Measurements from ENCODE around the gene RAP1A.

RAP1A gene

DNA sequence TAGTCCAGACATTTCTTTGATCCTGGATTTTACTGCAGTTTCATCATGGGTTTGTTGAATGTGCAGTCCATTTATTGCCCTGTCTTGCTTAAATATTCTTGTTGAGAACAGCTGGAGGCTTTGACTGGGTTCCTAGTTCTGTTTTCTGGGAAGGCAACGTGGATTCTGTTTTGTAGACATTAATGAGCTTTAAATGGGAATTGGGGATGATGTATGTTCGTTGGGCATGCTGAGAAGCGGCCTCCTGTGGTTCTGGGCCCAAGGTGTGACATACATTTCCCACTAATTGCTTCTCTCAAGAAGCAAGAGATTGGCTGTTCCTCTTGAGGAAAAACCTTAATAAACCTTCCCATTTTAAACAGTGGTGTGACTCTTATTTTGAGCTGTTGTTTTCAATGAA, 96.7 kb downstream of the RAP1A start:
- no peaks in the 10 kb centered on the region for H3K9me3 ChIP-seq (ENCODE audit: control insufficient read depth in 2 of 2, low read length in 2 of 2)
- no peak overlapping the region for H3K9ac ChIP-seq (ENCODE audit: low read length in 2 of 2)
- H3K36me3 ChIP-seq (ENCODE audit: control insufficient read depth in 2 of 2, insufficient read depth in 2 of 2, low read length in 2 of 2) = peaks cover 3 to 5% of the 10 kb centered on the region in 2 donors
- no peak overlapping the region for H3K27ac ChIP-seq (ENCODE audit: low read length)
- H3K4me1 ChIP-seq (ENCODE audit: control insufficient read depth, insufficient read depth, low read length) = peaks cover 16% of the 10 kb centered on the region
- H3K4me3 ChIP-seq (ENCODE audit: low read length in 2 of 2) = no peak overlapping the region
- H3K27me3 ChIP-seq (ENCODE audit: control insufficient read depth in 1 of 2, insufficient read depth in 2 of 2, low read length in 2 of 2) = no peaks in the 10 kb centered on the region

GRCh38 chr1:111717450-111717849, 97.9 kb downstream of the RAP1A start:
- no peak overlapping the region for H3K27ac ChIP-seq (ENCODE audit: low read length)
- no peaks in the 10 kb centered on the region for H3K27me3 ChIP-seq (ENCODE audit: control insufficient read depth in 1 of 2, insufficient read depth in 2 of 2, low read length in 2 of 2)
- H3K9ac ChIP-seq (ENCODE audit: low read length in 2 of 2) = no peak overlapping the region
- H3K4me1 ChIP-seq (ENCODE audit: control insufficient read depth, insufficient read depth, low read length) = peaks cover 24% of the 10 kb centered on the region
- H3K4me3 ChIP-seq (ENCODE audit: low read length in 2 of 2) = no peak overlapping the region
- H3K9me3 ChIP-seq (ENCODE audit: control insufficient read depth in 2 of 2, low read length in 2 of 2) = no peaks in the 10 kb centered on the region
- peaks cover 3 to 5% of the 10 kb centered on the region in 2 donors for H3K36me3 ChIP-seq (ENCODE audit: control insufficient read depth in 2 of 2, insufficient read depth in 2 of 2, low read length in 2 of 2)

DNA sequence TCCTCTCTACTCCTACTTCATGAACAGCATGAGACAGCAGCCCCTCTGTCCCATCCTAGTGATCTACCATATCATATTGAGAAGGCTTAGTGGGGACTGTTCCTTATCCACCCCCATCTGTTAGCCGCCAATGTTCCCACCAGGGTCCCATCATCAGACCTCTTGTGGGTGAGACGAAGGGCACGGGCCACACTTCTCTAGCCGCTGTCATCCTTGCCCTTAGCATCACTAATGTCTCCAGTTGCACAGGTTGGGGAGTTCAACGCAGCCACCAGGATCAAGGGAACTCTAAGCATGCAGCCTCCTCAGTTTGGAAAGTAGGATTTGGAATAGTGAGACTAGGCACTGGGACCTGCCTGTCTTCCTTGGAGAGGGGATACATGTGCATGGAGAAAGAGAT, 99.5 kb downstream of the RAP1A start:
- Histone ChIP-seq H3K36me3 (ENCODE audit: control insufficient read depth in 2 of 2, insufficient read depth in 2 of 2, low read length in 2 of 2) (peaks cover 3 to 5% of the 10 kb centered on the region in 2 donors), H3K4me3 (ENCODE audit: low read length in 2 of 2) (no peak overlapping the region), H3K27ac (ENCODE audit: low read length) (peak overlapping the region; percentile 31), H3K9ac (ENCODE audit: low read length in 2 of 2) (no peak overlapping the region), H3K9me3 (ENCODE audit: control insufficient read depth in 2 of 2, low read length in 2 of 2) (no peaks in the 10 kb centered on the region), H3K4me1 (ENCODE audit: control insufficient read depth, insufficient read depth, low read length) (peaks cover 24% of the 10 kb centered on the region), H3K27me3 (ENCODE audit: control insufficient read depth in 1 of 2, insufficient read depth in 2 of 2, low read length in 2 of 2) (no peaks in the 10 kb centered on the region)

GRCh38 chr1:111719674-111720132, 100.1 kb downstream of the RAP1A start:
- no peaks in the 10 kb centered on the region for H3K9me3 ChIP-seq (ENCODE audit: control insufficient read depth in 2 of 2, low read length in 2 of 2)
- H3K9ac ChIP-seq (ENCODE audit: low read length in 2 of 2) = no peak overlapping the region
- peaks cover 3 to 5% of the 10 kb centered on the region in 2 donors for H3K36me3 ChIP-seq (ENCODE audit: control insufficient read depth in 2 of 2, insufficient read depth in 2 of 2, low read length in 2 of 2)
- H3K4me3 ChIP-seq (ENCODE audit: low read length in 2 of 2) = no peak overlapping the region
- H3K27me3 ChIP-seq (ENCODE audit: control insufficient read depth in 1 of 2, insufficient read depth in 2 of 2, low read length in 2 of 2) = no peaks in the 10 kb centered on the region
- peaks cover 24% of the 10 kb centered on the region for H3K4me1 ChIP-seq (ENCODE audit: control insufficient read depth, insufficient read depth, low read length)
- peak overlapping the region; percentile 31 for H3K27ac ChIP-seq (ENCODE audit: low read length)

DNA sequence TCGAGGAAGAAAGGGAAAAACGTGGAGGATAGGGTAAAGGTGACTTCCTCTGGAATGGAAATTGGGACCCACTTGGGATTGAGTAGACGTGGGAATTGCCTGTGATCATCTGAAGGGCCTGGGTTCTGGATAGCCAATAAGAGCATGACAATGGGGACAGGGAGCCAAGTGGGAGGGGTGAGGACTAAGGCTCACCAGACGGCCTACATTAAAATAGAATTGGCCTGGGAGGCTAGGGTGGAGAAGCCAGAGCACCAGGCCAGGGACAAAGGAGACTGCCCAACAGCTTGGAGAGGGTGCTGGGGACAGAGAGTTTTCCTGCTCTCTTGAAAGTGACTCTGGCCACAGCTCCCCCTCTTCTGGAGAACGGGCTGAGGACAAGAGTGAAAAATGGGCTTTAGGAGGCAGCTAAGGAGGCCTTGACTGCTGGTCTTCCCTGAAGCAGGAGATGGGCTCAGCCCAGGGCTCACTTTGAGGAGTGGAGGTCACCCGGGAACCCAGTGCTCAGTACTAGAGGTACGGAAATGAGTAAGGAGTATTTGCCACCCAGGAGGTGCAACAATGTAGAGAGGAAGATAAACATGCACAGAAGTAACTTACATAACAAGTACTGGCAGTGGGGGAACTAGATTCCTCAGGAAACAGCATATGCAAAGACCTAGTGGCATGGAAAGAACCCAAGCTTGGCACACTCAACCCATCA, 100.8 kb downstream of the RAP1A start:
- Histone ChIP-seq H3K4me3 (ENCODE audit: low read length in 2 of 2) (no peak overlapping the region), H3K4me1 (ENCODE audit: control insufficient read depth, insufficient read depth, low read length) (peaks cover 30% of the 10 kb centered on the region), H3K36me3 (ENCODE audit: control insufficient read depth in 2 of 2, insufficient read depth in 2 of 2, low read length in 2 of 2) (peaks cover 3 to 5% of the 10 kb centered on the region in 2 donors), H3K9me3 (ENCODE audit: control insufficient read depth in 2 of 2, low read length in 2 of 2) (no peaks in the 10 kb centered on the region), H3K27ac (ENCODE audit: low read length) (no peak overlapping the region), H3K27me3 (ENCODE audit: control insufficient read depth in 1 of 2, insufficient read depth in 2 of 2, low read length in 2 of 2) (no peaks in the 10 kb centered on the region), H3K9ac (ENCODE audit: low read length in 2 of 2) (no peak overlapping the region)

GRCh38 chr1:111720977-111721786, 101.6 kb downstream of the RAP1A start:
- Histone ChIP-seq H3K36me3 (ENCODE audit: control insufficient read depth in 2 of 2, insufficient read depth in 2 of 2, low read length in 2 of 2) (peaks cover 3 to 5% of the 10 kb centered on the region in 2 donors), H3K4me3 (ENCODE audit: low read length in 2 of 2) (no peak overlapping the region), H3K27me3 (ENCODE audit: control insufficient read depth in 1 of 2, insufficient read depth in 2 of 2, low read length in 2 of 2) (no peaks in the 10 kb centered on the region), H3K4me1 (ENCODE audit: control insufficient read depth, insufficient read depth, low read length) (peaks cover 31% of the 10 kb centered on the region), H3K9me3 (ENCODE audit: control insufficient read depth in 2 of 2, low read length in 2 of 2) (no peaks in the 10 kb centered on the region), H3K27ac (ENCODE audit: low read length) (no peak overlapping the region), H3K9ac (ENCODE audit: low read length in 2 of 2) (no peak overlapping the region)

DNA sequence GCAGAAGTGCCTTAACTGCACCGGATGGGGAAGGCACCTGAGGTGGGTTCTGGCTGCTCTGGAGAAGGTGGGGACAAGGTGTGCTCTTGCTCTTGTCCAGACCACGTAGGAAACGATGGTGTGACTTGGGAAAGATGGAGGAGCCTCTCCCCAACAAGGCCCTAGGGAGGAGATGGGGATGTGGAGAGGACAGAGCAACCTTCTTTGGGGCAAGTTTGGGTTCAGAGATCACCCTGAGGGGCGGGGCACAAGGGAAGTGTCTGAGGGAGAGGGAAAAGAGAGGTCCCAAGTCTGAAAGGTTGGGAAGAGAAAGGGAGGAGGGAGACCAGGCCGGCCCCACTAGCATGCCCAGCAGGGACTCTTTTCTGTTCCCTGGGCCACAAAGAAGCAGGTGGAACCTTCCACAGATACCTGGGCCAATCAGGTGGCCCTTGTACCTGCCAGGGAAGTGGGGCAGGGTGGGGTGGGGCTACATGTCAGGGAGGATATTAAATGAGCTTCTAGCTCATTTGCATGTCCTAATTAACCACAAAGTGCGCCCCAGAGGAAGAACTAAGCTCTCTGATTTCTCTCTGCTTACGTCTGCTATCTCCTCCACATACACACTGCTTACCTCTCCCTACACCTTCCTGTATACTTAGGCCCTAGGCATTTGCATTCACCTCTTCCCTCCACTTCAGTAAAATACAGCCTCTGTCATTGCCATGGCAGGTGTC, 103.7 kb downstream of the RAP1A start:
- H3K27ac ChIP-seq (ENCODE audit: low read length) = no peak overlapping the region
- no peak overlapping the region for H3K9ac ChIP-seq (ENCODE audit: low read length in 2 of 2)
- no peaks in the 10 kb centered on the region for H3K9me3 ChIP-seq (ENCODE audit: control insufficient read depth in 2 of 2, low read length in 2 of 2)
- H3K27me3 ChIP-seq (ENCODE audit: control insufficient read depth in 1 of 2, insufficient read depth in 2 of 2, low read length in 2 of 2) = no peaks in the 10 kb centered on the region
- H3K36me3 ChIP-seq (ENCODE audit: control insufficient read depth in 2 of 2, insufficient read depth in 2 of 2, low read length in 2 of 2) = peaks cover 7 to 9% of the 10 kb centered on the region in 2 donors
- peaks cover 31% of the 10 kb centered on the region for H3K4me1 ChIP-seq (ENCODE audit: control insufficient read depth, insufficient read depth, low read length)
- no peak overlapping the region for H3K4me3 ChIP-seq (ENCODE audit: low read length in 2 of 2)

DNA sequence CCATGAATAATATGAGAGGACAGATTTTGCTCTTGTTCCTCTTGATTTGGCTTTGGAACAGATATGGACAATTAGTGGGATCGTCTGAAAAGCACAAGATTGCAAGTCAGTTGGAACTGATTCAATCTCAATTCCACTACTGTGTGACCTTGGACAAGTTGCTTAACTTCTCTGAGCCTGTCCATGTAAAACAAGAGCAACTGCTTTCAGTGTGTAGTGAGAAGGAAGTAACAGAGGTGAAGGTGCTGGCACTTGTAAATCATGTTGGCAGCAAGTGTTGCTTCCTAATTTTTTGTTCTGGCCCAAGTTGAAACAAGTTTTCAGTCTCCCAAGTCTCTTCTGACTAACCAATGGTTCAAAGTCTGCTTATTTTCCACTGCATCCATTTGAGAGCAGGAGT, 104.3 kb downstream of the RAP1A start:
- Histone ChIP-seq H3K27ac (ENCODE audit: low read length) (no peak overlapping the region), H3K27me3 (ENCODE audit: control insufficient read depth in 1 of 2, insufficient read depth in 2 of 2, low read length in 2 of 2) (no peaks in the 10 kb centered on the region), H3K9me3 (ENCODE audit: control insufficient read depth in 2 of 2, low read length in 2 of 2) (no peaks in the 10 kb centered on the region), H3K36me3 (ENCODE audit: control insufficient read depth in 2 of 2, insufficient read depth in 2 of 2, low read length in 2 of 2) (peaks cover 7 to 9% of the 10 kb centered on the region in 2 donors), H3K4me1 (ENCODE audit: control insufficient read depth, insufficient read depth, low read length) (peaks cover 33% of the 10 kb centered on the region), H3K4me3 (ENCODE audit: low read length in 2 of 2) (no peak overlapping the region), H3K9ac (ENCODE audit: low read length in 2 of 2) (no peak overlapping the region)

DNA sequence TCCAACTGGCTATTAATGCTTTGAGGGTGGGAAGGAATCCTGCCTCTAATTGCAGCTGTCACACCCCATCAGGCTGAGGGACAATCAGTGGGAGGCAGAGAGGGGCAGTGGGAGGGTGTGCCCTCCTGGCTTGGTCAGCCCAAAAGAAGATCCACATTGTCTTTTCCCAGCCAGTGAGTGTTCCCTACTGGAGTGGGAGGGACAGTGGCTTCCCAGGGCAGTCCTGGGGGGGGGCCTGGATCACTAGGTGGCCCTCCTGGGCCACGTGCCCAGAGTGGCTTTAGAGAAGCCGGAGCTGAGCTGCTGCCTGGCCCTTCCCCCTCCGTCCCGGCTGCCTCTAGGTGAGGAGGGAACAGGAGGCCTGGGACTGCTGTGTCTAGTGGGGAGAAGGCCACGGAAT, 105.6 kb downstream of the RAP1A start:
- Histone ChIP-seq H3K4me1 (ENCODE audit: control insufficient read depth, insufficient read depth, low read length) (peaks cover 39% of the 10 kb centered on the region), H3K27ac (ENCODE audit: low read length) (no peak overlapping the region), H3K9me3 (ENCODE audit: control insufficient read depth in 2 of 2, low read length in 2 of 2) (no peaks in the 10 kb centered on the region), H3K4me3 (ENCODE audit: low read length in 2 of 2) (no peak overlapping the region), H3K36me3 (ENCODE audit: control insufficient read depth in 2 of 2, insufficient read depth in 2 of 2, low read length in 2 of 2) (peaks cover 7 to 9% of the 10 kb centered on the region in 2 donors), H3K27me3 (ENCODE audit: control insufficient read depth in 1 of 2, insufficient read depth in 2 of 2, low read length in 2 of 2) (no peaks in the 10 kb centered on the region), H3K9ac (ENCODE audit: low read length in 2 of 2) (no peak overlapping the region)

GRCh38 chr1:111727056-111727455, 107.5 kb downstream of the RAP1A start:
- no peak overlapping the region for H3K27ac ChIP-seq (ENCODE audit: low read length)
- no peaks in the 10 kb centered on the region for H3K9me3 ChIP-seq (ENCODE audit: control insufficient read depth in 2 of 2, low read length in 2 of 2)
- H3K36me3 ChIP-seq (ENCODE audit: control insufficient read depth in 2 of 2, insufficient read depth in 2 of 2, low read length in 2 of 2) = peaks cover 7 to 9% of the 10 kb centered on the region in 2 donors
- H3K4me3 ChIP-seq (ENCODE audit: low read length in 2 of 2) = no peak overlapping the region
- no peak overlapping the region for H3K9ac ChIP-seq (ENCODE audit: low read length in 2 of 2)
- H3K27me3 ChIP-seq (ENCODE audit: control insufficient read depth in 1 of 2, insufficient read depth in 2 of 2, low read length in 2 of 2) = no peaks in the 10 kb centered on the region
- peaks cover 34% of the 10 kb centered on the region for H3K4me1 ChIP-seq (ENCODE audit: control insufficient read depth, insufficient read depth, low read length)

Data from stomach smooth muscle (tissue), 2 donors.